HG03103 (cell line): ENCODE results near the gene ITPR1.
A peak's percentile ranks its signal among the peaks of the same experiment; 100 is the strongest.

ENCODE experiments used
- ATAC-seq: cut with Tn5 transposase; IDR thresholded peaks from one replicate; pipeline ENCODE4 v1.9.1; 2021; ENCODE audit warnings: low read depth; ENCODE audit not compliant: unreplicated experiment

The ITPR1 gene

GRCh38 chr3:4818986-4819693 lies 326.0 kb downstream of the ITPR1 start:
- ATAC-seq, result no peak

GRCh38 chr3:4819746-4820145 lies 326.6 kb downstream of the ITPR1 start:
- no peak for ATAC-seq

DNA sequence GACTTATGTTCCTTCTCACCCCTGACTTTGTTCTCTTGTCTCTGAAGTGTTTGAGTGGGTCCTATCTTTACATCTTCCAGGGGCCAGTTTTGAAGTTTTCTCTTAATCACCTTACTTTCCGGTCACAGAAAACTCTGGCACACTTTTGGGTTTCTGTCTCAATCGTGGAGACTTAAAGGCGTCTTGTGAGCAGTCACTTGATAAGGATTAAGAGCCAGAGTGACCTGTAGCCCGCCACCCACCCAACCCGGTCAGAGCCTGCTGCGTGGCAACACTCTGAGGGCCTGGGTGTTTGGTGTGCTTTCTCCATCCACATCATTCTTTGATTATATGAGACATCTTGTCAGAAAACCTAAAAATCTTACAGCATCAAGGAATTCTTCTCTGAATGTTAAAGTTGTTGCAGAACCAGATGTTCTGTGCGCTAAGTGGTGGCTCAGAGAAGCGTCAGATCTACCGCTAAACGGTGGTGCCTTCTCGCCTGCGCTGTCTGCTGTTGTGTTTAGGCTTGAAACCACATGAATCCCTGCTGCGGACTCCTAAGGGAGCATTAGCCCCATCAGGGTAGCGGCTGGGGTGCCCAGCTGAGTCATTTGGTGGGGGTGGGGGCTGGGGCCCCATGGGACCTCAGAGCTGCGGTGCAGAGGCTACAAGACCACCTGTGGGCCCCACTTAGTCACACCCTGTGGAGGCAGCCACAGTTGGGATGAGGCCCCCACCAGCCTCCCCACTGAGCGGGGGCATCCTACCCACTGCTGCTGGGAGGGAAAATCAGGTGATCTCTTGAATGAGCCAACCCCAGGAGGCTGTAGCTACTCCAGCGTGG lies 327.4 kb downstream of the ITPR1 start:
- no peak for ATAC-seq

DNA sequence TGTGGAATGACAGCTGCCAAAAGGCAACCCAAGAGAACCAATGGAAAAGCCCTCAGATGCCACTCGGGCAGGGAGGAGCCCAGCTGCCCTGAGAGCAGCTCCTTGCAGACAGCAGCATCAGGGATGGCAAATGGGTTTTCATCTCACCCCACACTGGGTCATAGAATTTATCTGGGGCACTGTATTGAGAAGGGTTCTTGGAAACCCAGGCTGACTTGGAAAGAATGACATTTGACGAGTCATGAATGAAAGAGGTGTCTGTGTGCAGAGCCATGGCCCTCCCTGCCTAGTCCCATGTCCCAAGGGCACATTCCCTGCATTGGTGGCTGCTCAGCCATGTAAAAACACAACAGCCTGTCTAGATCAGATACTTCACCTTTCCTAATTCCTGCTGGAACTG lies 328.2 kb downstream of the ITPR1 start:
- ATAC-seq, result no peak

- ATAC-seq, result no peak
Observed at GRCh38 chr3:4821975-4822374, 328.8 kb downstream of the ITPR1 start.

- ATAC-seq, result no peak
Observed at GRCh38 chr3:4822568-4822967, 329.4 kb downstream of the ITPR1 start.

DNA sequence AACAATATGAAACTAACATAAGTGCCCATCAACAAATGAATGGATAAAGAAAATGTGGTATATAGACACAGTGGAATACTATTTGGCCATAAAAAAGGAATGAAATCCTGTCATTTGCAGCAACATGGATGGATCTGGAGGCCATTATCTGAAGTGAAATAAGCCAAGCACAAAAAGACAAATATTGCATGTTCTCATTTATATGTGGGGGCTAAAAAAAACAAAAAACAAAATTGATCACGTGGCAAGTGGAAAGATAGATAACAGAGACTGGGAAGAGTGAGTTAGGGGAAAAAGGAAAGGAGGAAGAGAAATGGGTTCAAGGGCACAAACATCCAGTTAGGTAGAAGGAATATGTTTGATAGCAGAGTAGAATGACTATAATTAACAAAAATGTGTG lies 330.2 kb downstream of the ITPR1 start:
- no peak for ATAC-seq

GRCh38 chr3:4823986-4824925 lies 331.1 kb downstream of the ITPR1 start:
- no peak for ATAC-seq

DNA sequence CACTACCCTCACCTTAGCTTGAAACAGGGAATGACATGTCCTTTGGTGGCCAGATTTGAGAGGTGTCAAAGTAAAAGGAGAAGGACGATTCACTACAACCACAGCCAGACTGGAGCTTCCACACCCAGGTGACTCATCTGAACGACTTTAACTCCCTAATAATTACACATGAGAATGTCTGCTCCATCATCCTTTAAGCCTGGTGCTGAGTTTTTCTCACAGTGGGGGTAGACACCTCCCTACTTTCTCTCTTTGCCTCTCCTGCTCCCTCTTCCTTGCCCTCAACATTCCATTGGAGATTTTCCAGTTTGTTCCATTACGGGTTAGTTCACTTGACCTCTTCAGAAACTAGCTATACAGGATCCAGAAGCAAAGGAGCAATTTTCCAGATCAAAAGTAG lies 331.8 kb downstream of the ITPR1 start:
- ATAC-seq, result no peak

DNA sequence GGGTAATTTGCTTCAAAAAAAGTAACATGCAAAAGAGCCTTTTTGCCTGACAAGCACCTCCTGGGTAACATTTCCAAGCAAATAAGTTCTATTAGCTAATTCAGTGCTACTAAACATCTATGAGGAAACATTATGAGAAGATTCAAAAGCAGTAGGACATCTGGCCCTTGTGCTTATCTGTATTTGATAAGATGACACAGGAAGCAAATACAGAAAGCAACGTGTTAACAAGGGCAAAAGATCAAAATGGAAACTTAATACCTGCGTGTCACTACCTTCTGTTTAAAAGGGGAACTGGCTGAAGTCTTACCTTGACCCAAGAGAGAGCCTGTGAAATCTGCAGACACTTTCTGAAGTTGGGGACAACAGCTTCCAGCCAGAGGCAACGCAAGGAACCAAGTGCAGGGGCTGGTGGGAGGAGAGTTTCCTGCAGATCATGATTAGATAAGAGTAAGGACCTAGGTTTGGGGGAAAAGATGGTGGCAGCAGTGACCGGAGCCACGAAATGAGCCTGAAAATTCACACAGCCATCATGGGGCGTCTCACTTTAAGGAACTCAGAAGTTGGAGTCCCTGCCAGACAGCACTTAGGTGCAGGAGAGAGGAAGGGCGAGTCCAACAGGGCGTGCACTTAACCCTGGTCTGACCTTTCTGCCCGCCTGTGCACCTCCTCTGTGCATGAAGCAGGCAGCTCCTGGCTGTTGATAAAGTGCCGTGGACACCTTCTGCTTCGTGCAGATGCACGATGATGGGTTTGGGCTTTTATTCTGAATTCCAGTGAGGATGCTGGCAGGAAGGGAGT lies 332.5 kb downstream of the ITPR1 start:
- ATAC-seq, result no peak

- no peak for ATAC-seq
Observed at GRCh38 chr3:4826237-4827100, 333.3 kb downstream of the ITPR1 start.

DNA sequence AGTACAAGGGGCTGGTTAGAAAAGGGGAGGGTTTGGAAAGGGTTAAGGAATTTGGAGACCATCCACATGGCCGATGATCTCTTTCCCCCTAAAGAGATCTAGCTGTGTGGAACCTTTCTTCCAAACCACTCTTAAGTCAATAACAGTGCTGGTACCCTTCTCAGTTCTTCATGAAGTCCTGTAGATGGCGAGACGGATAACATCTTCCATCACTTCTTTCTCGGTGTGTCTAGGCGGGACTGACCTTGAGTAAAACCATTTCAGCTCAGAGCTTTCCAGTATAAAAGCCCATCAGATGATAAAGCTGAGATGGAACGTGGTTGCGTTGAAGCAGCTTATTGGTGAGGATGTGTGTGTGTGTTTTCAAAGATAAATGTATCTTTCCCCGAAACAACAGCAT lies 334.6 kb downstream of the ITPR1 start:
- no peak for ATAC-seq

DNA sequence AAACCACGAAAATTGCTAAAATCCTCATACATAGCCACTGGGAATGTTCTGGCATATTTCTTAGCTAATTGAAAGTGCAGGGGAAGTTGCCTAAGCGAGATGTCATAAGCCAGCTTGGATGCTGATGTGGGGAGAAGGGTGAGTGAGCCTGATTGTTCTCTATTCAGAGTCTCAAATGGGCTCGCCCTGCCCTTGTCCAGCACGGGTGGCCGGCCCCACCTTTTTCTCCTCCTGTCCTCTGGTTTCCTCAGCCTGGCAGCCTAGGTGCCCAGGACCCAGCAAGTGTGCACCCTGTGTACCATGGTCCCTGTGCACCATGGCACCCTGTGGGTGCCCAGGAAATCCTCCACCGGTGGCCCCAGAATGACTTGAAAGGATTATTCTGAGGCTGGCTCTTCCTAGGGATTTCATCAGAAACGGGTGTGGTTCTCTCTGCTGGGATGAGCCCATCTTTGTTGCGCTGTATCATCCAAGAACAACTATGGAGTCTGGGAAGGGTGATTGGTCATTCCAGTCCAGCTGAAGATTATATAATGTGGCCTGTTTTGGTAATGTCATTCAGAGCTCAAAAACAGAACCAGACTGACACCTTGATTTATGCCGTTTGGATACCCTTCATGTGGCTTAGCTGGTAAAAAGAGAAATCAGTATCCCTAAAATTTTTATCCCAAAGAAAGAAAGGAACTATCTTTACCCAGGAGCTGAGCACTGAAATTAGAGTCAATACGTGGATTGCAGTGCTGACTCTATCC lies 335.3 kb downstream of the ITPR1 start:
- no peak for ATAC-seq

GRCh38 chr3:4829031-4829394 lies 335.9 kb downstream of the ITPR1 start:
- ATAC-seq, result peak; percentile 35

DNA sequence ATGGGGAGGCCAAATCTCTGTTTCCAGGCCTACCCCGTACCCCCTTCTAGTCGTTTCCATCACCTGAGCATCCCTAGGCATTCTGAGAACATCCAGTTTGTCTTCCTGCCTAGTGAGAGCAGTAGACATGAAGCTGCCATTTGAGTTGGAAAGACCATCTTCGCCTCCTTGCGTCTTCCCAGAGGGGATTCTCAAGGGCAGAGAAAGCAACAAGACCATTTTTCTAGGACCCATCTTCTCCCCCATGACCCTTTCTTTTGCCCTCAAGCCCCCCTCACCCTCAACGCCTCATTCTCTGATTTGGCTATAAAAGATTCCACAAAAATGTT lies 337.4 kb downstream of the ITPR1 start:
- ATAC-seq, result no peak

DNA sequence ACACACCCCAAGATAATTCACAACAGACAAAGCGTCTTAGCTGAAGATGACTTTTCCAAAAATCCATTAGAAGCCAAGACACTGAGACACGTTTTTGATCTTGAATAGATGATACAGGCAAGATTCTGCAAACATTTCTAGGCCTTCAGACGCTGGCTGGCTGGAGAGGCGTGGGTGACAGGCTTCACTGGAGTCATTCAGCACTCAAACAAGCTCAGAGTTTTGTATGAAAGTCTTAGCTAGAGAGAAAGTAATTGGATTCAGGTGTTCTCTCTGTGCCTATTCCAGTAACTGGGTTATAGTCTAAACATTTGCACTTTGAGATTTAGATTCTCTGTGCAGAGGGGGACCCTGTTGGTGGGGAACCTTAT lies 338.4 kb downstream of the ITPR1 start:
- peak; percentile 13 for ATAC-seq

DNA sequence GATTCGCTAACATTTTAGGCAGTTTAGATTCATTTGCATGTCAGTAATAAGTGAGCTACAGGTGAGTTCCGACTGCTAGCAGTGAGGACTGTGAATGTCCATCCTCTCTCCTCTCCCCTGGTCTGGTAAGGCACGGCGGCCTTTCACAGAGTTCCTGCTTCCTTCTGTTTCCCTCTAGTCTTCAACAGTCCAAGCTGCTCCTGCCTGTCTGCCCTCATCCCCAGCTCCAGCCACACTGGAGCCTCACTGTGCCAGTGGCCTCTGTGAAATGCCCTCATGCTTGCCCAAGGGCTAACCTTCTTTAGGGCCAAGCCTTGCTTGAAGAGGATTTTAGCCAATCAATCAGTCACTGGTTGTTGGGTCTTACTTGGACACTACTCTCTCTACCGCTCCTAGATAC lies 340.3 kb downstream of the ITPR1 start:
- no peak for ATAC-seq

DNA sequence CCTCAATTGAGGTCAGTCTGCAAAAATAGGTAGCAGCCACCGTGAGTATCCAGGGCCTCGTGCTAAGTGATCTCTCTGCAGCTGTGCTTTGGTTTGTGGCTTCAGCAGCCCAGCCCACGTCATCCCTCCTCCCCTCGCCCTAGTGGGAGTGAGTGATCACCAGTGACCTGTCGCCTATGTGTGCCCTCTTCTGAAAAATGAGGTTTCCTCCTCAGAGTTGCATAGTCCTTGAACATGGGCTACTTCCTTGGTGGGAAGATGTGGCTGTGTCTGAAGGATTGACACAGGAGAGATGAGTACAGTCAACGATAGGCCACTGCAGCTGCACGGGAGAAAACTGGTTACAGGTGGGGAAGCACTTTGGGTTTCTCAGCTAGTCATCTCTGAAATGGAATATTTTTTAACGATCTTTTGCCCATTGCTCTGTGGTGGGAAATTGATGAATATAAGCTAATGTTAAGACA lies 341.3 kb downstream of the ITPR1 start:
- peak; percentile 37 for ATAC-seq

DNA sequence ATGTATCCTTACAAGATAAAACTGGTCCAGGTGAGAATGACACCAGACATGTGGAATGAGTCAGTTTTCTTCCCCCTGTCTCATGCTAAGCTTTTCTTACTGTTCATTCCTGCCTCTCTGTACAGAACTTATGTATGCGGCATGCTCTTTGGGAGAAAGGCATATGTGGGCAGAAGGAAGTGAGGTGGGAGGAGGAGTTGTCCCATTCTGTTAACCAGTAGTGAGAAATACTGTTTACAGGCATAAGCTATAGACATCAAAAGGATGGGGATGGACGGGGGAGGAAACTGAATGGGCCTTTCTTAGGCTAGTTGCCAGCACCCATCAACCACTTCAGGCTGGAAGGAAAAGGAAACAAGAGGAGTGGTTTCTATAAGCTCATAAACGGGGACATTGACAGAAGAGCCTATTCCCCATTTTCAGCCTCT lies 342.5 kb downstream of the ITPR1 start:
- ATAC-seq, result no peak
